Activated naive CD8-positive, alpha-beta T cell treated with anti-CD3 and anti-CD28 coated beads for 36 hours (primary cell): ENCODE results near the gene SCGB3A1. TPM values are rescaled to one million over a fixed set of nuclear protein-coding genes. Genes with fewer than 3 reads are reported as not detected.

Experiments used
- DNase-seq: peaks from one replicate; pipeline ENCODE4 v3.0.0; 2021
- H3K27ac Mint-ChIP-seq: one replicate; pipeline ENCODE4 v1.8.0; 2022; ENCODE audit warnings: mild to moderate bottlenecking, moderate library complexity, mixed read lengths
- H3K27me3 Mint-ChIP-seq: one replicate; pipeline ENCODE4 v1.8.0; 2022; ENCODE audit warnings: mild to moderate bottlenecking, mixed read lengths
- H3K36me3 Mint-ChIP-seq: one replicate; pipeline ENCODE4 v1.8.0; 2021; ENCODE audit warnings: mild to moderate bottlenecking, mixed read lengths
- H3K4me1 Mint-ChIP-seq: one replicate; pipeline ENCODE4 v1.8.0; 2021; ENCODE audit warnings: mixed read lengths
- H3K4me3 Mint-ChIP-seq: one replicate; pipeline ENCODE4 v1.8.0; 2022; ENCODE audit warnings: mild to moderate bottlenecking, moderate library complexity, mixed read lengths
- H3K9me3 Mint-ChIP-seq: one replicate; pipeline ENCODE4 v1.8.0; 2022; ENCODE audit warnings: mixed read lengths
- total RNA-seq, 2 experiments: library from RNA; stranded (reverse); gene quantifications; one replicate each; pipeline ENCODE4 v1.2.3, GENCODE V29; 2021

Gene SCGB3A1
- total RNA-seq, 2 experiments from 2014 or later = 1.1 to 1.7 TPM

- Mint-ChIP-seq H3K27ac (no peak overlapping the region), H3K4me3 (no peak overlapping the region), H3K4me1 (peaks cover 2% of the 10 kb centered on the region), H3K9me3 (no peaks in the 10 kb centered on the region), H3K27me3 (no peaks in the 10 kb centered on the region), H3K36me3 (peaks cover 2% of the 10 kb centered on the region)
- no peak for DNase-seq
Measured at GRCh38 chr5:180613814-180614188, 22.5 kb upstream of the SCGB3A1 start.

DNA sequence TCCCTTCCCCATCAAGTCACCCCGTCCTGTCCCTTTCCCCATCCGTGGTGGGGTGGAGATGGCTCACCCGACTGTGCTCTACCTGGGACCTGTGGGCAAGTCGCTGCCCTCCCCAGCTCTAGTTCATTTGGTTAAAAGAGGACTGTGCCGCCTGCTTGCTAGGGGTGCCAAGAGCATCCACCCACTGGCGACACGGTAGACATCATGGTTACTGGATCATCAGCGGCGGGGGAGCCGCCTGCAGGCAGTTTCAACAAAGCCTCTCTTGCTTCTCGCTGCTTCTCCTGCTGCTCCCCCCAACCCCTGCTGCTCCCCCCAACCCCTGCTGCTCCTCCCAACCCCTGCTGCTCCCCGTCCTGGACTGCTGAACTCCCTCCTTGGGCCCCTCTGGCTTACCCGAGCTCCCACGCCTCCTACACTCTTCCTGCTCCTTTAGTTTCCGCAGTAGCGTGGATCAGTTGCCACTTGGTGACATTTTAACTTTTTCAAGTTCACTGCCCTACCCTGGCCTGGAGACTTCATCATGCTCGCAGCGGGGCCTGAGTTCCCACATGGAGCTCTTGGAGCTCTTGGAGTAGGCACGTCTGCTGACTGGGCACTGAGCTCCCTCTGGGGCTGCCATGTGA, 22.0 kb upstream of the SCGB3A1 start:
- Mint-ChIP-seq H3K36me3 (peaks cover 2% of the 10 kb centered on the region), H3K27ac (no peak overlapping the region), H3K4me3 (no peak overlapping the region), H3K9me3 (no peaks in the 10 kb centered on the region), H3K4me1 (peaks cover 2% of the 10 kb centered on the region), H3K27me3 (no peaks in the 10 kb centered on the region)
- DNase-seq = no peak

DNA sequence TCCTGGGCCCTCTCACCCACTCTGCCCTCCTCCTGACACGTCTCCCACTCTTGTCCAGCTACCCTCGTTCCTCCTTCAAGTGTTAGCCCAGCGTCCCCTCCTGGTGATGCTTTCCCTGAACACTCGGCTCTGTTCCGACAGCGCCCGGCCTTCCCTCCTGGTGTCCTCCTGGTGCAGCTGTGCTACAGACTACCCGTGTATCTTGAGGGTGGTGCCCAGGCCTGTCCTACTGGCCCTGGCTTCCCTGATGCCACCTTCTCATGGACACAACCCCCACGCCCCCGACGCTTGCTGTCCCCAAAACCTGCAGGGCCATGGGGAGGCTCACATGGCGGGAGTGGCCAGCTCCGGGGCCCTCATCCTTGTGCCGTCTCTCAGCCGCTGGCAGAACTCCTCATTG, 21.4 kb upstream of the SCGB3A1 start:
- no peak overlapping the region for H3K4me3 Mint-ChIP-seq
- H3K27me3 Mint-ChIP-seq = no peaks in the 10 kb centered on the region
- no peaks in the 10 kb centered on the region for H3K9me3 Mint-ChIP-seq
- H3K36me3 Mint-ChIP-seq = peaks cover 2% of the 10 kb centered on the region
- H3K27ac Mint-ChIP-seq = no peak overlapping the region
- peaks cover 2% of the 10 kb centered on the region for H3K4me1 Mint-ChIP-seq
- no peak for DNase-seq

- DNase-seq = no peak
- peaks cover 2% of the 10 kb centered on the region for H3K4me1 Mint-ChIP-seq
- H3K4me3 Mint-ChIP-seq = no peak overlapping the region
- H3K27ac Mint-ChIP-seq = no peak overlapping the region
- no peaks in the 10 kb centered on the region for H3K27me3 Mint-ChIP-seq
- H3K9me3 Mint-ChIP-seq = no peaks in the 10 kb centered on the region
- peaks cover under 1% of the 10 kb centered on the region for H3K36me3 Mint-ChIP-seq
Measured at GRCh38 chr5:180611140-180611850, 20.0 kb upstream of the SCGB3A1 start.

DNA sequence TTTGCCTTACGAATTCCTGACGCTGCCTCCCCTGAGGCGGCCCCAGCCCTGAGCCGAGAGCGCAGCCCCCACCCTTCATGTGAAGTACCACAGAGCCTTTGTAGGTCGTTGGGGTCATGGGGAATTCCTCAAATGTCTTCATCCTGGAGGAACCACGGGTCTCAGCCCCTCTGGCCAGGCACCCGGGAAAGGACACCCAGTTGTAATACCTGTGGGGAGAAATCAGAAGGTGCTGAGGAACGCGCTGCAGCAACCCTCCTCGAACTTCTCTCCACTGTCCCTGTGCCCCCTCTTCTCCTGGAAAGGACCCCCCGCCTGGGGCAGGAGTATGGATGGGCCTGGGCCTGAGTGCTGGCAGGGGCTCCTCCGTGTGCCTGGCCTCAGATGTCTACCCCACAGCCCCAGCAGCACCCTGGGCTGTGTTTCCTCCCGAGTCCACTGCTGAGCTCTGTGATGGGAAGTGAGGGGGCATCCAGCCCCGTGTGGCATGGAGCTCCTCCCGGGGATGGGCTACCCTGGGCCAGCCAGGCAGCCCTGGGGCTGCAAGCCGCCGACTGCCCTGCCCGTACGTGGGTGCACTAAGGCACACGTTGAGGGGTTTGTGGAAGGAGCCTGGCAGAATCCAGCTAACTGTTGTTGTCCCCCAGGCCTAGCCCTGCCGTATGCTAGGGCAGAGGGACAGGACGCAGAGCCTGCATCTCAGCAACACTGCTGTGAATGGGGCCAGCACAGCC, 18.7 kb upstream of the SCGB3A1 start:
- Mint-ChIP-seq H3K9me3 (no peaks in the 10 kb centered on the region), H3K36me3 (no peaks in the 10 kb centered on the region), H3K4me1 (peaks cover 11% of the 10 kb centered on the region), H3K27me3 (no peaks in the 10 kb centered on the region), H3K4me3 (no peak overlapping the region), H3K27ac (no peak overlapping the region)
- DNase-seq = no peak

- H3K27ac Mint-ChIP-seq = no peak overlapping the region
- H3K4me1 Mint-ChIP-seq = peaks cover 11% of the 10 kb centered on the region
- no peaks in the 10 kb centered on the region for H3K36me3 Mint-ChIP-seq
- no peaks in the 10 kb centered on the region for H3K27me3 Mint-ChIP-seq
- H3K4me3 Mint-ChIP-seq = no peak overlapping the region
- H3K9me3 Mint-ChIP-seq = no peaks in the 10 kb centered on the region
- DNase-seq = no peak
Measured at GRCh38 chr5:180609386-180609785, 18.1 kb upstream of the SCGB3A1 start.

- Mint-ChIP-seq H3K27me3 (no peaks in the 10 kb centered on the region), H3K9me3 (no peaks in the 10 kb centered on the region), H3K36me3 (no peaks in the 10 kb centered on the region), H3K27ac (no peak overlapping the region), H3K4me3 (no peak overlapping the region), H3K4me1 (peaks cover 11% of the 10 kb centered on the region)
- no peak for DNase-seq
Measured at GRCh38 chr5:180608572-180609310, 17.4 kb upstream of the SCGB3A1 start.

GRCh38 chr5:180607861-180608571, 16.7 kb upstream of the SCGB3A1 start:
- no peak for DNase-seq
- no peak overlapping the region for H3K4me3 Mint-ChIP-seq
- H3K9me3 Mint-ChIP-seq = no peaks in the 10 kb centered on the region
- H3K36me3 Mint-ChIP-seq = no peaks in the 10 kb centered on the region
- H3K27me3 Mint-ChIP-seq = no peaks in the 10 kb centered on the region
- peaks cover 11% of the 10 kb centered on the region for H3K4me1 Mint-ChIP-seq
- H3K27ac Mint-ChIP-seq = no peak overlapping the region

GRCh38 chr5:180606215-180606785, 15.0 kb upstream of the SCGB3A1 start:
- DNase-seq = no peak
- Mint-ChIP-seq H3K4me1 (peaks cover 10% of the 10 kb centered on the region), H3K9me3 (no peaks in the 10 kb centered on the region), H3K4me3 (no peak overlapping the region), H3K36me3 (no peaks in the 10 kb centered on the region), H3K27me3 (no peaks in the 10 kb centered on the region), H3K27ac (no peak overlapping the region)

DNA sequence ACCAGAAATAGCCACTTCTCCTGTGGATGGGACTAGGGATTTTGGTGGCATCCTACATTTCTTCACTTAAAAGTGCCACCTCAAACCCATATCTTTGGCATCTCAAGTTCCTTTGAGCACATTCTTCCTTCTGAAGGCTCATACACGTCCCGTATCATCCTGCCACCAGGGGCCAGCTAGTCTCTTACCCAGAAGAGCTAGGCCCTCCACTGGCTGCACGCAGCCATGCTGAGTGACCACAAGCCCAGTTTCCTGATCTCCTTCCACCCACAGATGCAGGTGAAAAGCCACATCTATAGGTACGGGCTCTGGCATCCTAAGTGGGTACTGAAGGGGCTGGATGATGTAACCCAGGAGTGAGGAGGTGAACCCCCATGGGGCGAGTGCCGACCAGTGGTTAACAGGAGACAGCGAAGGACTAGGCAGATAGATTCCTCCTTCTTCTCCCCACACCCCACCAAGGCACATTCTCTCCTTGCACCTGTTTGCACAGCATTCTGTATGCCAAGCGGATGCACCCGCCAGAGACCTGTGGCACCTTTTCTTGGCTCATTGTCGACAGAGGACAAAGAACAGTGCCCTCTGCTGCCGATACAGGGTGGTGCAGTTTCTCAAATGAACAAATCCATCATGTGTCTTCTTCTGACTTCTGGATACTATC, 14.4 kb upstream of the SCGB3A1 start:
- Mint-ChIP-seq H3K27me3 (no peaks in the 10 kb centered on the region), H3K27ac (no peak overlapping the region), H3K9me3 (no peaks in the 10 kb centered on the region), H3K36me3 (no peaks in the 10 kb centered on the region), H3K4me3 (no peak overlapping the region), H3K4me1 (peaks cover 10% of the 10 kb centered on the region)
- peak; percentile 56 for DNase-seq

DNA sequence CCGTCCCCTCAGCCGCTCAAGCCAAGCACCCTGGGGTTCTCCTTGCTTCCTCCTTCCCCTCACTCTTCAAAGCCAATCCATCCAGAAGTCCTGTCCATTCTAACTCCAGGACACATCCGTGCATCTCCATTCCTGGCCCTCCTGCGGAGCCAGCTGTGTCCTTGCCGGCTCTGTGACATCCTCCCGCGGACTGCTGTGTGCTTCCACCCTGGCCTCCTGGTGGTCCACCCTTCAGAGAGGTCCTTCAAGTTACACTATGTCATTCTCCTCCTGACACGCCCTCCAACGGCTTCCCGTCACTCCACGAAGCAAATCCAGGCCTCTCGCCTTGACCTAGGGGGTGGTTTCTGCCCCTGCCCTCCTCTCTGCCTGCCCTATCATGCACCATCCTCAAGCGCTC, 13.0 kb upstream of the SCGB3A1 start:
- Mint-ChIP-seq H3K4me1 (peaks cover 10% of the 10 kb centered on the region), H3K36me3 (no peaks in the 10 kb centered on the region), H3K27me3 (no peaks in the 10 kb centered on the region), H3K4me3 (no peak overlapping the region), H3K27ac (no peak overlapping the region), H3K9me3 (no peaks in the 10 kb centered on the region)
- no peak for DNase-seq

DNA sequence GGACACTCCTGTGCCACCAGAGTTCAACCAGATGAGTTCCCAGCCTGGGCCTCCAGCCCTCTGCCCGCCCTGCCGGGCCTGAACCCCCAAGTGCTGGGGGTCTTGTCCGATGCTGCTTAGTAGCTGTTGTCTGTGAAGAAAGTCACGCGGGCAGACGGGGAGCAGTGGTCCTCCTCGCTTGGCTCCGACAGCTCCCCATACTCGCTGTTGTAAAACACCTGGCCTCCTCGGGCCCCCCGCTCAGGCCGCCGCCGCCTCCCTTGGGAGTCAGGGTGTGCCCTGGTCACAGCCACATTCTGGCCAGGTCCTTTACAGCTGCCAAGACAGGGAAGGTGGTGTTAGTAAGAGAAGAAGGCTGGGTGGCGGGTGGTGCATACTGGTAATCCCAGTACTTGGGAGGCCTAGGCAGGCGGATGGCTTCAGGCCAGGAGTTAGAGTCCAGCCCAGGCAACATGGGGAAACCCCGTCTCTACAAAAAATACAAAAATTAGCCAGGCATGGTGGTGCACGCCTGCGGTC, 11.8 kb upstream of the SCGB3A1 start:
- Mint-ChIP-seq H3K27me3 (no peaks in the 10 kb centered on the region), H3K9me3 (no peaks in the 10 kb centered on the region), H3K27ac (no peak overlapping the region), H3K4me1 (peaks cover 10% of the 10 kb centered on the region), H3K36me3 (no peaks in the 10 kb centered on the region), H3K4me3 (no peak overlapping the region)
- DNase-seq = no peak

DNA sequence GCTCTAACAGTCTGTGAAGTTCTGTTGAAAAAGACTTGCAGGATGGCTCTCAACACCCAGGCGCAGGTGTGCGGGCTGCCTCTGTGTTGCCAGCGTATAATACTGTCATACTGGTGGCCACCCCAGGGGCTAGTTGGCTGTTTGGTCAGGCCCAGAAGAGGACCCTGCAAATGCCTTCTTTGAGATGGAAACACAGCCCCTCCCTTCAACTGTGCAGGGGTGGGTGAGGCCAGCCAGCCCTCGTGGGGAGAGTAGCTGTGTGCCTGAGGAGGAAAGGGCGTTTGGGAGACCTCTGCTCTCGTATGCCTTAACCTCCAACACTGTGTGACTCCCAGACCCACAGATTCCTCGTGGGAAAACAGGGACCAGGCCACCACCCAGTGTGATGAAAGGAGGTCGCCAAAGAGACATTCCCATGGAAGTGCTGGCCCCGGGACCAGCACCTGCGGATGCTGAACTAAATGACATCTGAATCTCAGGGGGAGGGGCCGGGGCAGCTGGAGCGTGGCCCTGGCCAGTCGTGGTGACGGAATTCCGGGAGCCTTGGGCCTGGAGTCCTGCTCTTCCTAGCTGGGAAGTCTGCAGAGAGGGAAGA, 11.3 kb upstream of the SCGB3A1 start:
- peaks cover 10% of the 10 kb centered on the region for H3K4me1 Mint-ChIP-seq

More for the DNA sequence above, 11.3 kb upstream of the SCGB3A1 start:
- Mint-ChIP-seq H3K4me3 (no peak overlapping the region), H3K36me3 (no peaks in the 10 kb centered on the region), H3K9me3 (no peaks in the 10 kb centered on the region), H3K27me3 (no peaks in the 10 kb centered on the region), H3K27ac (no peak overlapping the region)
- DNase-seq = no peak
